NOMO-1 (cell line): ENCODE measurements around the gene P2RX1.
"Not testable (repeated sequence)": the region's sequence is repeated elsewhere in the genome, so short reads cannot be mapped to it uniquely, and the experiment has no call there.

ENCODE experiments used
- DNase-seq, 2 experiments: peaks; one replicate each; lab custom pipeline; 2025; ENCODE audit not compliant: unreplicated experiment in 2 of 2; lab: John Stamatoyannopoulos, UW

P2RX1 gene

GRCh38 chr17:3861761-3862681, 54.2 kb downstream of the P2RX1 start:
- DNase-seq = no peak

GRCh38 chr17:3860939-3861700, 55.1 kb downstream of the P2RX1 start:
- no peak for DNase-seq

- DNase-seq = no peak
Observed at GRCh38 chr17:3859940-3860339, 56.3 kb downstream of the P2RX1 start.

GRCh38 chr17:3857261-3858105, 58.8 kb downstream of the P2RX1 start:
- no peak for DNase-seq

- not testable (repeated sequence) for DNase-seq
Observed at GRCh38 chr17:3854204-3854603, 62.1 kb downstream of the P2RX1 start.

- DNase-seq = no peak
Observed at GRCh38 chr17:3852561-3852960, 63.7 kb downstream of the P2RX1 start.

GRCh38 chr17:3851461-3852100, 64.7 kb downstream of the P2RX1 start:
- no peak for DNase-seq

GRCh38 chr17:3848229-3848835, 67.9 kb downstream of the P2RX1 start:
- no peak for DNase-seq

GRCh38 chr17:3847165-3847670, 69.0 kb downstream of the P2RX1 start:
- DNase-seq = no peak
